ENCODE data around the gene IL1RAP.

- TF ChIP-seq, protein P1, sequence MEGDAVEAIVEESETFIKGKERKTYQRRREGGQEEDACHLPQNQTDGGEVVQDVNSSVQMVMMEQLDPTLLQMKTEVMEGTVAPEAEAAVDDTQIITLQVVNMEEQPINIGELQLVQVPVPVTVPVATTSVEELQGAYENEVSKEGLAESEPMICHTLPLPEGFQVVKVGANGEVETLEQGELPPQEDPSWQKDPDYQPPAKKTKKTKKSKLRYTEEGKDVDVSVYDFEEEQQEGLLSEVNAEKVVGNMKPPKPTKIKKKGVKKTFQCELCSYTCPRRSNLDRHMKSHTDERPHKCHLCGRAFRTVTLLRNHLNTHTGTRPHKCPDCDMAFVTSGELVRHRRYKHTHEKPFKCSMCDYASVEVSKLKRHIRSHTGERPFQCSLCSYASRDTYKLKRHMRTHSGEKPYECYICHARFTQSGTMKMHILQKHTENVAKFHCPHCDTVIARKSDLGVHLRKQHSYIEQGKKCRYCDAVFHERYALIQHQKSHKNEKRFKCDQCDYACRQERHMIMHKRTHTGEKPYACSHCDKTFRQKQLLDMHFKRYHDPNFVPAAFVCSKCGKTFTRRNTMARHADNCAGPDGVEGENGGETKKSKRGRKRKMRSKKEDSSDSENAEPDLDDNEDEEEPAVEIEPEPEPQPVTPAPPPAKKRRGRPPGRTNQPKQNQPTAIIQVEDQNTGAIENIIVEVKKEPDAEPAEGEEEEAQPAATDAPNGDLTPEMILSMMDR (IDR thresholded peaks at IDR 0.05 in 2 of 3, conservative IDR thresholded peaks at IDR 0.05 in 1 of 3; ENCODE audit: insufficient read depth in 2 of 3, low read depth in 1 of 3, low read length in 3 of 3) = no peak
- no peak for TF ChIP-seq ATF7 (IDR thresholded peaks at IDR 0.05)
- TF ChIP-seq POLR2AphosphoS2 (IDR thresholded peaks at IDR 0.05; ENCODE audit: low read length) = no peak
- TF ChIP-seq MEF2A (IDR thresholded peaks at IDR 0.05; ENCODE audit: control insufficient read depth, low read depth, low read length) = no peak
- TF ChIP-seq E2F4 (CRISPR knock-in tag; IDR thresholded peaks at IDR 0.05; ENCODE audit: low read depth) = no peak
- TF ChIP-seq SREBF2 (CRISPR knock-in tag; IDR thresholded peaks at IDR 0.05) = no peak
- no peak for TF ChIP-seq TAF15 (IDR thresholded peaks at IDR 0.05; ENCODE audit: low read depth, low read length)
- TF ChIP-seq, protein P2, sequence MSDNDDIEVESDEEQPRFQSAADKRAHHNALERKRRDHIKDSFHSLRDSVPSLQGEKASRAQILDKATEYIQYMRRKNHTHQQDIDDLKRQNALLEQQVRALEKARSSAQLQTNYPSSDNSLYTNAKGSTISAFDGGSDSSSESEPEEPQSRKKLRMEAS (CRISPR knock-in tag; IDR thresholded peaks at IDR 0.05) = no peak
Observed at GRCh38 chr3:190491533-190492054, 22.3 kb upstream of the IL1RAP start.
